GM23338 (cell line): ENCODE measurements around the gene SLC30A7.
"Not testable (repeated sequence)": the region's sequence is repeated elsewhere in the genome, so short reads cannot be mapped to it uniquely, and the experiment has no call there.

Experiments used
- CREB1 ChIP-seq: fragments of 250-450 bp; sonication (Bioruptor Pico); IDR thresholded peaks from 2 replicates; pipeline ENCODE4 v1.5.0; 2020; ENCODE audit warnings: low read depth, mild to moderate bottlenecking, moderate library complexity
- CTCF ChIP-seq, 2 experiments: fragments of 200-600 bp in 1 of 2; sonication (generic) in 1 of 2; conservative IDR thresholded peaks; 2 replicates each; pipeline versions ENCODE4 v1.5.1 to v1.6.1; 2016 to 2017; ENCODE audit warnings: antibody characterized with exemption in 2 of 2, low read depth in 2 of 2, mild to moderate bottlenecking in 2 of 2, moderate library complexity in 1 of 2
- ETS1 ChIP-seq: IDR thresholded peaks from 2 replicates; pipeline ENCODE4 v1.6.1; 2016; ENCODE audit warnings: antibody characterized with exemption
- EZH2 ChIP-seq: fragments of 200-600 bp; sonication (generic); IDR thresholded peaks from one replicate; pipeline ENCODE4 v1.8.0; 2017; ENCODE audit warnings: antibody characterized with exemption, mild to moderate bottlenecking, low read depth; ENCODE audit not compliant: unreplicated experiment
- EZH2phosphoT487 ChIP-seq: fragments of 200-600 bp; sonication (generic); IDR thresholded peaks from one replicate; pipeline ENCODE4 v1.8.1; 2018; ENCODE audit warnings: antibody characterized with exemption; ENCODE audit not compliant: unreplicated experiment
- JUNB ChIP-seq: IDR thresholded peaks from one replicate; pipeline ENCODE4 v1.6.1; 2016; ENCODE audit warnings: antibody characterized with exemption; ENCODE audit not compliant: unreplicated experiment
- NANOG ChIP-seq: IDR thresholded peaks from 2 replicates; pipeline ENCODE4 v1.6.1; 2016; ENCODE audit warnings: antibody characterized with exemption, borderline replicate concordance
- POLR2AphosphoS5 ChIP-seq: IDR thresholded peaks from 2 replicates; pipeline ENCODE4 v1.6.1; 2016; ENCODE audit warnings: antibody characterized with exemption, low read depth
- REST ChIP-seq: IDR thresholded peaks from one replicate; pipeline ENCODE4 v1.6.1; 2018; ENCODE audit warnings: antibody characterized with exemption; ENCODE audit not compliant: unreplicated experiment
- STAT1 ChIP-seq: IDR thresholded peaks from one replicate; pipeline ENCODE4 v1.6.1; 2016; ENCODE audit warnings: antibody characterized with exemption; ENCODE audit not compliant: unreplicated experiment
- ZNF331 ChIP-seq: fragments of 250-450 bp; sonication (Bioruptor Pico); IDR thresholded peaks from 2 replicates; pipeline ENCODE4 v1.5.0; 2020; ENCODE audit warnings: low read depth, mild to moderate bottlenecking, moderate library complexity

- not testable (repeated sequence) for TF ChIP-seq POLR2AphosphoS5; CTCF (conservative IDR thresholded peaks at IDR 0.05; ENCODE audit: low read depth in 2 of 2); EZH2; CREB1 (CRISPR knock-in tag); REST; EZH2phosphoT487; ZNF331; ETS1; JUNB; STAT1; NANOG
These were observed 53.0 kb downstream of the SLC30A7 start for GRCh38 chr1:100948721-100949405.
